Endometrium (tissue), 2 donors: ENCODE results near the gene GTF3C5.
"Not testable (repeated sequence)": the region's sequence is repeated elsewhere in the genome, so short reads cannot be mapped to it uniquely, and the experiment has no call there.

Source experiments
- FAIRE-seq: peaks from 2 replicates; lab custom pipeline; 2012; peaks lifted over from hg19 to GRCh38; lab: Jason Lieb, UNC
- donor health status: control.
- donor health status: control.

The GTF3C5 gene

GRCh38 chr9:133030317-133031129 lies at the start of gene GTF3C5:
TSS of gene GTF3C5 (plus strand) at chr9:133030997. CDS start at chr9:133031012, 15 bp downstream.
- peak; percentile 98 for FAIRE-seq

GRCh38 chr9:132982458-132982857 lies 48.3 kb upstream of the GTF3C5 start:
- no peak for FAIRE-seq

GRCh38 chr9:132983491-132984201 lies 47.2 kb upstream of the GTF3C5 start:
- FAIRE-seq = no peak

GRCh38 chr9:132984202-132985070 lies 46.4 kb upstream of the GTF3C5 start:
- FAIRE-seq = no peak

GRCh38 chr9:132985071-132985350 lies 45.8 kb upstream of the GTF3C5 start:
- no peak for FAIRE-seq

- FAIRE-seq = no peak
Observed at GRCh38 chr9:132985489-132985888, 45.3 kb upstream of the GTF3C5 start.

- FAIRE-seq = no peak
Observed at GRCh38 chr9:132986114-132986513, 44.7 kb upstream of the GTF3C5 start.

- FAIRE-seq = no peak
Observed at GRCh38 chr9:132986640-132987620, 43.9 kb upstream of the GTF3C5 start.

- no peak for FAIRE-seq
Observed at GRCh38 chr9:132988244-132989013, 42.4 kb upstream of the GTF3C5 start.

- no peak for FAIRE-seq
Observed at GRCh38 chr9:132989014-132989310, 41.8 kb upstream of the GTF3C5 start.

- FAIRE-seq = no peak
Observed at GRCh38 chr9:132989414-132989996, 41.3 kb upstream of the GTF3C5 start.

GRCh38 chr9:132989998-132990557 lies 40.7 kb upstream of the GTF3C5 start:
- not testable (repeated sequence) for FAIRE-seq

GRCh38 chr9:132990781-132991180 lies 40.0 kb upstream of the GTF3C5 start:
- FAIRE-seq = no peak

GRCh38 chr9:132991351-132992300 lies 39.2 kb upstream of the GTF3C5 start:
- FAIRE-seq = no peak

GRCh38 chr9:132993511-132993939 lies 37.3 kb upstream of the GTF3C5 start:
- FAIRE-seq = no peak

GRCh38 chr9:132994410-132995120 lies 36.2 kb upstream of the GTF3C5 start:
- no peak for FAIRE-seq

- FAIRE-seq = no peak
Observed at GRCh38 chr9:132995121-132995420, 35.7 kb upstream of the GTF3C5 start.

- no peak for FAIRE-seq
Observed at GRCh38 chr9:132995879-132996278, 34.9 kb upstream of the GTF3C5 start.

- FAIRE-seq = no peak
Observed at GRCh38 chr9:132996526-132996925, 34.3 kb upstream of the GTF3C5 start.
